Stimulated activated CD8-positive, alpha-beta memory T cell treated with anti-CD3 and anti-CD28 coated beads, Interleukin-2, amount 100 ng/mL, for 1 hour (primary cell): ENCODE measurements around the gene CDK2AP2.
"Not testable (repeated sequence)": the region's sequence is repeated elsewhere in the genome, so short reads cannot be mapped to it uniquely, and the experiment has no call there.

ENCODE experiments used
- DNase-seq, 2 donors: peaks; one replicate each; pipeline ENCODE4 v3.0.0-alpha.2; 2020; ENCODE audit warnings: low read depth in 2 of 2

Gene CDK2AP2

DNA sequence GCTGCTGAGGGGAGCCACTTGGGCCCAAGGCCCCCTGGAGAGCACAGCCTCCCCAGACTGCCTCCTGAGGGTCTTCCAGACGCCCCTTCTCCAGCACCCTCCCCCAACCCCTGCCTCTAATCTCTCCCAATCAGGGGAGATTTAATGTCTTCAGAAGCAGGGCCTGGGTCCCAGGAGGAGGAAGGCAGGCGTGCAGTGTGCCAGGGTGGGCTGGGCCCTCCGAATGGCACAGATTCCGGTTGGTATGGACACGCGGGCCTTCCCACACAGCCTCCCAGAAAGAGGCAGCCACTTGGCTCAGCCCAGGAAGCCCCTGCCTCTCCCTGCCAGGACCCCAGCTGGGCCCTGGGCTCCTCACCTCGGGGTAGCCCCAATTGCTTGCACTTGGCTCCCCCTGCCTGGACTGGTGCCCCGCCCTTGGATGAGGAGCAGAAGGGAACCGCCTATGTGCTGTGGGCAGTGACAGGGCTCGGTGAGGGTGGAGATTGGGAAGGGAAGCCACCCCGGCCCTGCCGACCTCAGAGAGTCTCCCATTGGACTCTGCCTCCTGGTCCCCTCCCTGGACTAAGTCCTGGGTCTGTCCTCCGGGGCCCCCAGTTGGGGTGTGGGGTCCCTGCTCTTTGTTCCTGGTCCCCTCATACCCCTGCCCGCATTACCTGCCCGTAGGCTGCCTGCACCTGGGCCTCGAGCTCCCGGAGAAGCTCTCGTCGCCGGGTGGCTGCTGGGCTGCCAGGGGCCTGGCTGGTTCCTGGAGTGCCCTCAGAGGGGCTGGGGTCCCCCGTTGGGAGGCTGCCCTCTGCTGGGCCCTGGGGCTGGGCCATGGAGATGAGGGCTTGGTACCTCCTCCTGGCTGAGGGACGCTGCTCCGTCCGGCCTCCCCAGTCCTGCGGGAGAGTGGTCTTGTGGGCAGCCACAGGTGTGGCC is 15.9 kb upstream of the CDK2AP2 start:
- no peak for DNase-seq

DNA sequence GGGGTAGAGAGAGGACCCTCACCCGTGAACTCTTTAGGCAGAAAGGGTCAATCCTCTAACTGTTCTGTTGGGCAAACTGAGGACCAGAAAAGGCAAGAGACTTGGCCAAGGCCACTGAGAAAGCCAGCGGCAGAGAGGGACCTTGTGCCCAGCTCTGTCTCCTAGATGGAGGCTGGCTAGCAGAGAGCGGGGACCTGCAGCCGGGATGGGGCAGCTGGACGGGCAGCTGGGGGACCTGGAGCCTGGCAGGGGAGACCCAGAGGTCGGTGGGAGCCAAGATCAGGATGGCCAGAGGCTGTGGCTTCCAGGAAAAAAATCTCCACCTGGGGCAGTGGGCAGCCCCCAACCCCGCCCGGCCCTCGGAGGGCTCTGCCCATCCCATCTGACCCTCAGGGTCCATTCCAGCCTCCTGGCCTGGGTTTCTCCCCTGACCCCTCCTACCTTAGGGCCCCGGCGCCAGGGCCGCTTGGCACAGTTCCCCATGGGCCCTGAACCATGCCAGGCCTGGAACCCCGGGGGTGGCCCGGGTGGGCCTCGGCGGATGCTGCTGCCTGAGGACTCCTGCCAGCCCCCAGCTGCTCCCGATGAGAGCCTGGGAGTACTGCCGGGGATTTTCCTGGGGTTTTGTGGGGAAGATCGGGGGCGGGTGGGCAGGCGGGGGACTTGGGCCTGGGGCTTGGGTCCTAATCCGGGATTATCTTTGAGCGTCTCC is 15.0 kb upstream of the CDK2AP2 start, which contains the start of gene CABP2:
TSS of gene CABP2 (minus strand) at position 603 of the 712 bp plus-strand sequence. CDS start at position 483, 120 bp downstream.
- no peak for DNase-seq

DNA sequence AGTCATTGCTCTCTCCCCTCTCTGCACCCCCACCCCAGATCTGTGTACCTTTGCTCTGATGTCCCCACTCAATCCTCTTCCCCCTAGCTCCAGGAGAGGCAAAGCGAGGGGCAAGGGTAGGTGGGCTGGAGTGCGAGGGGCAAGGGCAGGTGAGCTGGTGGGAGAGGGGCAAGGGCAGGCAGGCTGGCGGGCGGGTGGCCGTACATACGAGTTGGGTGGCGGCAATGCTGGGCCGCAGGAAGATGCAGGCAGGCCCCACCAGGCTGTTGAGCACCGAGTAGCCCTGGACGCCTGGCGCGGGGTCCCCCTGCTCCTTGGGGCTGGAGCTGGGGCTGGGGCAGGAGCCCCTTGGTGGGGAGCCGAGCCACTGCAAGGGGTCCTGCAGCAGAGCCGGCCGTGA is 14.4 kb upstream of the CDK2AP2 start:
- no peak for DNase-seq

DNA sequence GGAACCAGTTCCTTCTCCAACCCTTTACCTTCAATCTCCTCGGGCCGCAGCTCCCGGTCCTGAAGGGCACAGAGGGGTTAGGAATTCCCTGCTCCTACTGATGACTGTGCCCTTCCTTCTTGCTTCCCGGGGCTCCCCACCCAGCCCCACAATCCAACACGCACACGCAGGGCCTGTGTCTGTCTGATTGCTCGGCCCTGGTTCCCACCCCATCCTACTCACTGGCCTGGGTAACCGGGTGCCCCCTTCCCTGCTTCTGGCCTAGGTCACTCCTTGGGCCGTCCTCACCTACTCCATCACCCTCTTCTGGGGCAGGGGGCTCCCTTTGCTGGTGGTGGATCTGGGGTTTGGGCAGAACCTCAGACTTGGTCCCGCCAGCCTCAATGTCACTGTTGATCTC is 14.0 kb upstream of the CDK2AP2 start:
- no peak for DNase-seq

DNA sequence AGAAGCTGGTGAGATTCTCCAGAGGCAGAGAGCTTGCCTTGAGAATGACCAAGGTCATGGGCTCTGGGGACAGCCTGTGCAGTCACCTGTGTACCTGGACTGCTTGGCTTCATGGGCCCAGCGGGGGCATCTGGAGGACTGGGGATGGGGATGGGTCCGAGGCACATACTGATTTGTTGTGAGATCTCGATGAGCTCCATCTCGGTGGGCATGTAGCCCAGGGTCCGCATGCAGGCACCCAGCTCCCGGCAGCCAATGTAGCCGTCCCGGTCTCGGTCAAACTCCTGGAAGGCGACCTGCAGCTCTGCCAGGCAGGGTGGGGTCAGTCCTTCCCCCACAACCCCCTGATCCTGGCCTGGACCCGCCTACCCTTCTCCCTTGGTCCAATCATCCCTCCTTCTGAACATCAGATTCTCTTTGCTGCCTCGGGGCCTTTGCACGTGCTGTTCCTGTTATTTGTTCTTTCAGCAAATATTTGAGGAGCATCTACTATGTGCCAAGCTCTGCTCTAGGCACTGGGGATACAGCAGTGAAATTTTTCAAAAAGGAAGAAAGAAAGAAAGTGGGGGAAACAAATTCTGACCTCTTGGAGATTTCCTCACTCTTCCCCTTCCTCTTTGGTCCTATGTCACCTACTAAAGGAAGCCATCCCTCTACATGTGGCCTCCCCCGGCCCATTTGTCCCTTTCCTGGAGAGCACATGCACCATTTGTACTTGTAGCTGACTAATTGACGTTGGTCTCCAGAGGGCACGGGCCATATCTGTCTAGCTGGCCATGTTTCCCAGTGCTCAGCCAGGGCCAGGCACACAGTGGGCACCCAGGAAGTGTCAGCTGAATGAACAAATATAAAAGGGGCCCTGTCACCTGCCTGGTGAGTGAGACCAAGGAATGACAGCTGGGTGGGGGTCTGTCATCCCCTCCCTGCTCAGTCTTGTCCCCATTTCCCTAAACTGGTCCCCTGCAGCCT is 13.2 kb upstream of the CDK2AP2 start:
- DNase-seq, result no peak

DNA sequence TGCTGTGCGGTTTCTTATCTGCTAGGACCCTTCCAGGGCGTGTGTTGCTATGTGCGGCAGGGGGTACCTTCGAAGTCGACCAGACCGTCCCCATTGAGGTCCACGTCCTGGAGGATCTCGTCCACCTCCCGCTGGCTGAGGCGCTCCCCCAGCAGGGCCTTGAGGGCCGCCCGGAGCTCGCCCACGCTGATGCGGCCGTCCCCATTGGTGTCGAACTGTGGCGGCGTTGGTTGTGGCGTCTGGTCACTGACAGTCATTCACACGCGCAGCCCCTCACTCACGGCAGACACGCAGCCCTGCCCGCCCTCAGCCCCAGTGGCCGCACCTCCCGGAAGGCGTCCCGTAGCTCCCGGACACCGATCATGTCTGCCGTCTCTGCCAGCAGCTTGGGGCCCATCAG is 11.8 kb upstream of the CDK2AP2 start:
- no peak for DNase-seq

DNA sequence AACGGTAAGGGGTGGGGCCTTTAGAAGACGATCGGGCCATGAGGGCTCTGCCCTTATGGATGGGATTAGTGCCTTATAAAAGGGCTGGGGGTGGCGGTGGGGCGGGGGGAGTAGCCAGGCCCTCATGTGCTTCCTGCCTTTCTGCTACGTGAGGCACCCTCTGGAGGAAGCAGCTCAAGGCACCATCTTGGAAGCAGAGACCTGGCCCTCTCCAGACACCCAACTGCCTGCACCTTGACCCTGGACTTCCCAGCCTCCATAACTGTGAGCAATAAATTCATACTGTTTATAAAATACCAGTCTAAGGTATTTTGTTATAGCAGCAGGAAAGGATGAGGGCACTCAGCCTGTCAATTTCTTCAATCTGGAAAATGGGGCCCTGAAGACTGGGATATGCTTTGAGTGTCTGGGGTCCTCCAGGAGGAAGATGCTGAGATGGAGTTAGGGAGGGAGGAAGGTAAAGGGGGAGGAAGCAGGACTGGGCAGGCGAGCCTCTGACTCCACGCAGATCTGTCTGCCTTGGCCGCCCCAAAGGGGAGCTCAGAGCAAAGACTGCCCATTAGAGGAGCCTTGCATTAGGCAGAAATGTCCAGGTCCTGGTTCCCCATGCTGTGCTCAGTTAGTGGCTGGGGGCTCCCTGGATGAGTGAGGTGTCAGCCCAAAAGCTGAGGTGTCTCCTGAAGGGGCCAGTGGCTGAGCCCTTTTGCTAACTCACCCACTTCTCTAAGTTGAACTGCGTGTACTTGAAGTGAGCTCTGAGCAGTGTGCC is 10.0 kb upstream of the CDK2AP2 start:
- DNase-seq, result no peak

DNA sequence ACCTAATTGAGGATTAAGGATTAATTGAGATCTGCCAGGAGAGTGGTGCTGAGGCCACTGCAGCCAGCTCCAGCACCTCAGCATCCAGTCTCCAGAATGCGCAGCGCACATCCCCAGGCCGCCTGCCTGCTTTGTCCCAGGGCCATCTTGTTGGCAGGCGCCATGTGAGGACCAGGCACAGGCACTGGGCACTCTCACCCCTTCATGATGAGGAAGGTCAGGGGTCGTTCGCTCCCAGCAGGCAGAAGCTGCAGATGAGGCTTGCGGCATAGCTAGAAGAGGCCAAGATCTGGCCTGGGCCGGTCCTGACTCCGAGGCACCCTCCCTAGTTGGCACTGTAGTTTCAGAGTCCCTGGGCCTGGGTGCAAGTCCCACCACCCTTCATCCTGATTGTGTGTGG is 8.8 kb upstream of the CDK2AP2 start:
- DNase-seq, result no peak

DNA sequence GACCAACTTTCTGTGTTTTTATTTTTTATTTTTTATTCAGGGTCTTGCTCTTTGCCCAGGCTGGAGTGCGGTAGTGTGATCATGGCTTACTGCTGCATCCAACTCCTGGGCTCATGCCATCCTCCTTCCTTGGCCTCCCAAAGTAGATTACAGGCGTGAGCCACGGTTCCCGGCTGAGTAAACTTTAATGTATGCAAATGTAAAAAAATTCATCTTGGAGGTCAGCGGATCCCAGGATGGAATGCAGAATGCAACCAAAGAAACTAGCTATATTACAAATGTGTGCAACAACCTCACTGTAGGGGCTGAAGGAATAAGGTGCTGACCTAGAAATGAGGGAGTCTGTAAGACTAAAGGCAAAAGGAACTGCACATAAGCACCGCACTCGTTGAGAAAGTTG is 6.2 kb upstream of the CDK2AP2 start:
- no peak for DNase-seq

DNA sequence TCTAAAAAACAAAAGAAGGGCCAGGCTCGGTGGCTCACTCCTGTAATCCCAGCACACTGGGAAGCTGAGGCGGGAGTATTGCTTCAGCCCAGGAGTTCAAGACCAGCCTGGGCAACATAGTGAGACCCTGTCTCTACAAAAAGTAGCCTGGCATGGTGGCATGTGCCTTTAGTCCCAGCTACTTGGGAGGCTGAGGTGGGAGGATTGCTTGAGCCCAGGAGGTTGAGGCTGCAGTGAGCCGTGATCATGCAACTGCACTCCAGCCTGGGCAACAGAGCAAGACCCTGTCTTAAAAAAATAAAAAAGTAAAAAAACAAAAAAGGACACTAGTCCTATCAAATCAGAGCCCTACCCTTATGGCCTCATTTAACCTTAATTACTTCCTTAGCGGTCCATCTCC is 3.6 kb upstream of the CDK2AP2 start:
- not testable (repeated sequence) for DNase-seq

DNA sequence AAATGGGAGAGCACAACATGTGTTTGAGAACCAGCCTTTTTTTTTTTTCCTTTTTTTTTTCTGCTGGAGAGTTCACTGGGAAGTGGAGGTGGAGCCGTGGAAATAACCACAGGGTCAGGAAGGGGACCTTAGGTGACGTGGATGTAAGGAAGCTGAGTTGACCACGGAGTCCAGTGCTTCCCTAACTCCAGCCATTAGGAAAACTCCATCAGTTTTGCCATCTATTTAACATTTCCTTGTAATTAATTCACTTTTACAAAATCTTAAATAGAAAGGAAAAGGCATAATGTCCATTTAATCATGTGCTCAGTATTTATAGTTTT is 2.0 kb upstream of the CDK2AP2 start:
- no peak for DNase-seq

DNA sequence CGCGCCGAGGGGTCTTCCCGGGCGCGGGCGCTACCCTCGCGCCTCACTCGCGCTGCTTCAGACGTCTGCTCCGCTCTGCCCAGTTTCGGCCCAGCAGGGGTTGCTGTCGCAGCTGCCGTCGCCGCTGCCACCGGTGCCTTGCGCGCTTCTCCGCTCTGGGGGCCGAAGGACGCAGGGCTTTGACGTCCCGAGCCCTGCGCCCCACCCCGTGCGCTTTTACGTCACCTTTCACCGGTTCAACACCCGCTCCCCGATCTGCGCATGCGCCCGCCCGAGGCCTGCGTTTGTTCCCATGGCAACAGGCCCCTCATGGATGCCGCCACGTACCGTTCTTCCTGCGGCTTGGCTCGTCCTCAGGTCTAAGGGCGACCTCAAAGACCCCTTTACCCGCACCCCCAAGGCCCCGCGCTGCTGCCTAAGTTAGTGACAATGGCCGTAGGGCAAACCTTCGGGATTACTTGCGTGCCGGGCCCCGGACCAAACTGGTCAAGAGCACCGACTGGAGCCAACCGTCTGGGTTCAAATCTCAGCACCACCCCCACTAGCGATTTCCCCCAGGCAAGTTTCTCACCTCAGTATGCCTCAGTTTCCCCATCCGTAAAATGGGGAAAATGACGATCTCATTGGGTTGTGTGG is 642 bp upstream of the CDK2AP2 start:
- DNase-seq, result peak; percentile 97 to 99

DNA sequence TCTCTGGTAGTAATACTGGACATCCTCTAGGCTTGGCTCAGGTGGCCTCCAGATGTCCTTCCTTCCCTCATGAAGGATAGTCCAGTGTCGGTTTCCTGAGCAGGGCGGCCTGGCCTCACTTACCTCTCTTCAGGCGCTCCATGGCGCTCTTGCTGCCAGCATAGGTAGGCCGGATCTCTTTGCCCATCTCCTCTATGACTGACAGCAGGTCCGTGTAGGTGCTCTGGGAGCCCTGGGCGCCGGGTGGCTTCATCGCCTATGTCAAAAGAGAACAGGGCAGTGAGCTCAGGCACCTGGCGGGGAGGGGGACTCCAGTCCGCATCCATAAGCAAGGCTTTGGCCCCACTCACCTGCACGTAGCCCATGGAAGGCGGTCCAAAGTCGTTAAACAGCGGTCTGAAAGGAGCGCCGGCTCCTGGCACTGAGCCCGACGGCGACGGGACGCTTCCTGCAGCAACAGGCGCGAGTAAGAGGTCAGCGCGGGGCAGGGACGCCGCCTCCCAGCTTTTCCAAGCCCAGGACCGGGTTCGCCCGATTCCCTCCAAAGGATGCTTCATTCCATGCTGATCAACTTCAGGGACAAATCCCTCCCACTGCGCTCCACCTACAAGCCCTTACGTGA is 609 bp downstream of the CDK2AP2 start:
- DNase-seq, result no peak

DNA sequence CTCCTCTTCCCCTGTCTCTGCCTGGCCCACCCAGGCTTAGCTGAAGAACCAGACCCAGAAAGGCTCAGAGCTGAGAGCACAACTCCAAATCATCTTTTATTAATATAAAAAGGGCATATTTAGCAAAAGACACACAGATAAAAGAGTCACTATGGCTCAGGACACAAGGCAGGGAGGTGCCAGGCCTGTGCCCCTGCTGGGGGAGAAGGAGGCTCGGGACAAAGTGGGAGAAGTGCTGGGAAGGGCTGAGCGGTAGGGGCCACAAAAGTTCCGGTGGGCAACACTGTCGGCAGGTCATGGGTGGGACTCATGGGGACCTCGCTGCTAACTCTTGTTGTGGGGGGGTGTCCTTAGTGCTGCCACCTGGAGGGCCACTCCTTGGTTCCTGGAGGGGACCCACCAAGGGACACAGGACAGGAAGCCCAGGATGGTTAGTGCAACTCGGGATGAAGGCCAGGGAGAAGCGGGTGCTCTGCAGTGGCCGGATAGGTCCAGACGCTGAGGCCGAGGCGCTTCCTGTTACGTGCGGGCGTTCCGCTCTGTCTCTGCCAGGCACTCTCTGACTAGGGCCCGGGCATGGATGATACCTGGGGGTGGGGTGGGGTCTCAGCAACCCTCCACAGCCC is 1.4 kb downstream of the CDK2AP2 start:
- DNase-seq, result no peak

DNA sequence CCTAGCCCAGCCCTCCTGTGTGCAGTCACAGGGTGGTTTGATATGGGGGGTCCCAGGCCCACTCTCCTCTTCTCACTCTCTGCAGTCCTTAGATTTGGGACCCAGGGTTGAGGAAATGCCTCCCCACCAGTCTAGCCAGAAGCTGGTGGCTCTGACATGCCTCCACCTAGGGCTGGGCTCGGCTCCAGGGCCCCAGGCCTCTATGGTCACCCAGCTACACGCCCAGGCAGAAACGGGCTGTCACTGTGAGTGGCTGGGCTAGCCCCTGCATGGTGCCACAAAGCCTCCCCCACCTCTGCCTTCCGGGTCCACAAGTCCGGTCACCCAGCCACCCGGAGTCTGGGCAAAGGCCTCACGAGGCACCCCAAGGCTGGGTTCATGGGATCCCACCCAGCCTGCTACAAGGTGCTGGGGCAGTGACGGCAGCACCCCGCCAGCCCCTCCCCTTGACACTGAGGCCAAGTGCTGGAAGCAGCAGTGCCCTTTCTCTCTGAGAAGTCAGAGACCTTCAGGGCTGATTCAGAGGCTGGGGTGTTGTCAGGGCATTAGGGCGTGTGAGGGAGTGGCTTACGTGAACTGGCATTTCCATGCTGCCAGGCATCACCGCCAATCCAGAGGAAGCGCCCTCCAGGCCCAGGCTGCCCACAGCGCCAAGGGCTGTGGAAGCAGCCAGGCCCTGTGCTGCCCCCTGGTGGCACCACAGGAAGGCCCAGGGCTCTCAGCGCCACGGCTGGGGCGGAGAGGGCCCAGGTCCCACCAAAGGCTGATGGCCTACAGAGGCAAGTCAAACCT is 2.2 kb downstream of the CDK2AP2 start:
- DNase-seq, result peak; percentile 75 to 84

DNA sequence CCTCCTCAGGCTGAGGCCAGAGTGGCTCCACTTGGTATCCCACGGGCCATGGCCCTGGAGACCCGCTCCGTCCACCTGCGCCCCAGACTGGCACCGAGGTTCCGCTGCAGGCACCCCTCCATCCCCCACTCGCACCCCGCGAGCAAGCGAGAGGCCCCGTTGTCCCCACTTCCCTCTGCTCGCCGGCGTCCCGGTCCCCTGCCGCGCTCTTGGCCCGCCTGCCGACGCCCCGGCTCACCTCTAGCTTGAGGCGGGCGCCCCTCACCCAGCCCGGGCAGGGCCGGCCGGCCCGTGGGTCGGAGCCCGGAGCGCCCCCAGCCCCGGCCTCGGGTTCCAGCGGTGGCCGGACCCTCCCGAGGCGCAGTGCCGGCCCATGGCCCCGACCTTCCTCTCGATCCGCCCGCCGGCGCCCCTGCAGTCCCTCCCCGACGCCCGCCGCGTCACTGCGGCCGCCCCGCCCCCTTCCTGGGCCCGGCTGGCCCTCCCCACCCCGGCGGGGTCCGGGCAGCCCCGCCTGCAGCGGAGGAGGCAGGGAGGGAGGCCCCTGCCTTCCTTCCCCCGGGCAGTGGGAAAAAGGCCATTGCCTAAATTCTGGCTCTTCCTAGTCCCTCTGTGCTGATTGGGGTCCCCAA is 2.9 kb downstream of the CDK2AP2 start, which contains the start of gene PITPNM1:
TSS of gene PITPNM1 (minus strand) at position 414 of the 632 bp plus-strand sequence. CDS start 1,183 bp downstream, outside the sequence.
- peak; percentile 56 to 65 for DNase-seq

DNA sequence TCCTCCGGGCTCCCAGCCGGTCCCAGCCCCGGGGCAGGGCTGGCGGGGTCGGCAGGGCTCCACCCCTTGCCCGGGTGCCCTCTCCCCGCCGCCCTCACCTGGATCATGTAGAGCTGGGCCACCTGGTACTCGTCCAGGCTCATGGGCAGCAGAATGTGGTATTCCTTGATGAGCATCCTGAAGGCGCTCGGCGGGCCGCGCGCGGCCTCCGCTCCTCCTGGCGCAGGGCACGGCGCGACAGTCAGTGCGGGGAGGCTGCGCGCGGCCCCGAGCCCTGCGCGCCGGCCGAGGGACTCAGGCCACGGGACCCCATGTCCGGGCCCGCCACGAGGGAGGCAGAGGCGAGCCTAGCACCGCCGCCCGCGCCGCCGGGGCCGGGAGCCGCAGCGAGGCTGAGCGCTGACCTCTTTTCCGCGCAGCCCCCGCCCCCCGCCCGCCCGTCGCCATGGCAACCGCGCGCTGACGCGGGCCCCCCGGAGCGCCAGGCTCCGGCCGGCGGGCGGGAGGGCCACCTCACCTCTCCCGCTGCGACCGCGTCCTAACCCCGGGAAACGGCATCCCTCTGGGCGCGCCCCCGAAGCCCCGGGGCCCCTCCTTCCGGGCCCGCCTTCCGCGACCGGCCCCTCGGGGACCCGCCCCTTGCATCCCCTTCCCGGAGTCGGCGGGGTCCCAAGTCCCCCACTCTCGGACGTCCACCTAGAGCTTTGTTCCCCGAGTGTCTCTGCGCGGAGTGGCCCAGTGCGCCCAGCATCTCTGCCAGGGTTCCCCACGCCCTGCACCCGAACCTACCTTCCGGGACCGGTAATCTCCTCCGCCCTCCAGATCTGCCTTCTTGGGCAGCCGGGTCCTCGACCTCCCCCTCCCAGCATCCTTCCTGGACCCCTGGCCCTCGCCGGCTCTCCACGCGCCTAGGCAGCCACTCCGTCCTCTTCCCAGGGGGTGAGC is 3.7 kb downstream of the CDK2AP2 start:
- DNase-seq, result no peak
